H1 (cell line): ENCODE results near the gene APOL4.

Source experiments
- ATF3 ChIP-seq: IDR thresholded peaks from 2 replicates; pipeline ENCODE4 v1.6.1; 2011; ENCODE audit warnings: low read depth, mild to moderate bottlenecking, low read length; ENCODE audit not compliant: insufficient read depth
- BRCA1 ChIP-seq: IDR thresholded peaks from 2 replicates; pipeline ENCODE4 v1.6.1; 2012; ENCODE audit warnings: low read depth, low read length, improper control_type of control experiment
- CTCF ChIP-seq, 3 experiments: IDR thresholded peaks; 1 replicate in 2 of 3; 2 replicates in 1 of 3; pipeline versions ENCODE4 v1.5.1 to v1.6.1; 2011; ENCODE audit warnings: low read length in 3 of 3, mild to moderate bottlenecking in 3 of 3, inconsistent platforms in 2 of 3, low read depth in 1 of 3, moderate library complexity in 1 of 3; ENCODE audit not compliant: insufficient read depth in 1 of 3; ENCODE audit errors: control extremely low read depth in 1 of 3
- POU5F1 ChIP-seq: IDR thresholded peaks from 2 replicates; pipeline ENCODE4 v1.6.1; 2011; ENCODE audit warnings: low read depth, mild to moderate bottlenecking, low read length, moderate library complexity
- SP1 ChIP-seq: IDR thresholded peaks from 2 replicates; pipeline ENCODE4 v1.6.1; 2011; ENCODE audit warnings: low read depth, low read length
- SRF ChIP-seq: IDR thresholded peaks from 2 replicates; pipeline ENCODE4 v1.6.1; 2011; ENCODE audit warnings: mild to moderate bottlenecking, low read depth, low read length, moderate library complexity
- SUZ12 ChIP-seq: fragments of 200-600 bp; sonication (generic); IDR thresholded peaks from 2 replicates; pipeline ENCODE4 v1.6.1; 2012; ENCODE audit warnings: mild to moderate bottlenecking, inconsistent platforms, low read length, moderate library complexity, mixed read lengths
- TAF1 ChIP-seq: IDR thresholded peaks from 2 replicates; pipeline ENCODE4 v1.6.1; 2011; ENCODE audit warnings: mild to moderate bottlenecking, low read depth, low read length
- TCF12 ChIP-seq: IDR thresholded peaks from 2 replicates; pipeline ENCODE4 v1.6.1; 2011; ENCODE audit warnings: low read depth, mild to moderate bottlenecking, low read length
- TEAD4 ChIP-seq: IDR thresholded peaks from 2 replicates; pipeline ENCODE4 v1.6.1; 2012; ENCODE audit warnings: low read depth, low read length, inconsistent platforms, mixed read lengths
- USF2 ChIP-seq: IDR thresholded peaks from 2 replicates; pipeline ENCODE4 v1.6.1; 2011; ENCODE audit warnings: low read length, improper control_type of control experiment

- TF ChIP-seq CTCF (IDR thresholded peaks at IDR 0.05; ENCODE audit: control extremely low read depth in 1 of 3, insufficient read depth in 1 of 3, low read depth in 1 of 3, low read length in 3 of 3) (no peak), TCF12 (no peak), USF2 (no peak), TEAD4 (no peak), POU5F1 (no peak), SP1 (no peak), BRCA1 (no peak), ATF3 (no peak), SUZ12 (no peak), SRF (no peak), TAF1 (no peak)
These were observed 4.6 kb downstream of the APOL4 start for GRCh38 chr22:36197065-36197440.
